Naive B cell (primary cell): ENCODE measurements around the gene GSG1L. TPM values are rescaled to one million over a fixed set of nuclear protein-coding genes. Genes with fewer than 3 reads are reported as not detected.

Experiments used
- ATAC-seq, 2 donors: fragments of 150-1000 bp; cut with Tn5 transposase; 2 replicates each; pipeline ENCODE4 v1.10.0; 2021; ENCODE audit warnings: low read depth in 2 of 2, mild to moderate bottlenecking in 2 of 2, moderate library complexity in 2 of 2
- DNase-seq: peaks from one replicate; pipeline ENCODE4 v3.0.0; 2022
- H3K27ac Mint-ChIP-seq, 6 donors: one replicate each; pipeline ENCODE4 v1.8.0; 2020 to 2022; ENCODE audit warnings: mild to moderate bottlenecking in 6 of 6, mixed read lengths in 6 of 6, moderate library complexity in 5 of 6, inconsistent platforms in 2 of 6
- H3K27me3 Mint-ChIP-seq, 3 donors: one replicate each; pipeline ENCODE4 v1.8.0; 2021 to 2022; ENCODE audit warnings: mixed read lengths in 3 of 3, mild to moderate bottlenecking in 1 of 3
- H3K36me3 Mint-ChIP-seq, 2 donors: one replicate each; pipeline ENCODE4 v1.8.0; 2020 to 2022; ENCODE audit warnings: mixed read lengths in 2 of 2, inconsistent platforms in 1 of 2, mild to moderate bottlenecking in 1 of 2
- H3K4me1 Mint-ChIP-seq, 3 donors: one replicate each; pipeline ENCODE4 v1.8.0; 2020 to 2022; ENCODE audit warnings: mixed read lengths in 3 of 3, inconsistent platforms in 1 of 3, mild to moderate bottlenecking in 1 of 3, moderate library complexity in 1 of 3
- H3K4me3 Mint-ChIP-seq, 8 donors: one replicate each; pipeline ENCODE4 v1.8.0; 2020 to 2022; ENCODE audit warnings: mild to moderate bottlenecking in 8 of 8, mixed read lengths in 8 of 8, moderate library complexity in 8 of 8, inconsistent platforms in 2 of 8
- H3K9me3 Mint-ChIP-seq, 7 donors: one replicate each; pipeline ENCODE4 v1.8.0; 2020 to 2022; ENCODE audit warnings: mixed read lengths in 7 of 7, mild to moderate bottlenecking in 5 of 7, inconsistent platforms in 2 of 7, moderate library complexity in 1 of 7
- polyA plus RNA-seq, 6 donors: library from polyadenylated mRNA; unstranded; fragments of 300-500 nt; fragmentation: Illumina TruSeq; gene quantifications; one replicate each; pipeline ENCODE4 v1.2.3, GENCODE V29; 2021; ENCODE audit warnings: low read depth in 6 of 6

GSG1L gene
- polyA plus RNA-seq, 6 donors from 2014 or later, result not detected

DNA sequence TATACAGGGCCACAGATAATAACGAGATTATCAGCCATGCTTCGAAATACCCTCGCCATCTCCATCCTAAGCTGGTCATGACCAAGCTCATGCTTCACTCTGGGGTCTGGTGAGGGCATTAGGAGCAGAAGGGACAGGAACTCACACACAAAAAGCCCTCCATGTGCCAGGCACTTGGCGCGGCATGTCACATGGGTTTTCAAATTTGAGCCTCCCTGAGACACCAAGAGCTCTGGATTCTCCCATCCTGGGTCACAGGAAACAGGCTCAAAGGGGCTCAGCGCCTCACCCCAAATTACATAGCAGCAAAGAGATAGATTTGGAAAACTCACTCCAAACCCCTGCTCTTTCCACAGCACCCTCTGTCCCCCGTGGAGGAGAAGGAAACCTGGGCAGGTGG lies 239.5 kb downstream of the GSG1L start:
- no peak for DNase-seq
- Mint-ChIP-seq H3K9me3 (peaks cover 0 to 5% (median 4%) of the 10 kb centered on the region in 7 donors), H3K27me3 (peaks cover 3 to 18% (median 9%) of the 10 kb centered on the region in 3 donors), H3K36me3 (no peaks in the 10 kb centered on the region), H3K27ac (no peak overlapping the region), H3K4me1 (no peaks in the 10 kb centered on the region), H3K4me3 (no peak overlapping the region)
- no peak for ATAC-seq

DNA sequence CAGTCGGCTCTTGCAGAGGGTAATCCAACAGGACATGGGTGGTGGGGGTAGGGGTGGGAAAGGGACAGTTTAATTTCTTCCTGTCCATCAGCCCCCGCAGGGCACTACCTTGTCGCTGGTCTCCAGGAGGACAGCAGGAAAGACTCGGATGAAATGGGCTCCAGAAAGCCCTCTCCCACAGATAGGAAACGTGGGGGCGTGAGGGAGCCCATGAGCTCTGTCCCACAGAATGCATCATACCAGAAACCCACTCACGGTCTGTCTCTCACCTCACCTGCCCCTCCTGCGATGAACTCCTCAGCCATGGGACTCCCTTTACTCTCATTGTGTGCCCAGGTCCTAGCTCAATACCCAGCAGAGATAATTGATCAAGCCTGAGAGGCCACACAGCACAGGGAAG lies 240.1 kb downstream of the GSG1L start:
- Mint-ChIP-seq H3K9me3 (peaks cover 0 to 5% (median 0%) of the 10 kb centered on the region in 7 donors), H3K27ac (no peak overlapping the region), H3K4me3 (no peak overlapping the region), H3K36me3 (no peaks in the 10 kb centered on the region), H3K4me1 (no peaks in the 10 kb centered on the region), H3K27me3 (peaks cover 3 to 20% (median 11%) of the 10 kb centered on the region in 3 donors)
- ATAC-seq (no peak), DNase-seq (no peak)

DNA sequence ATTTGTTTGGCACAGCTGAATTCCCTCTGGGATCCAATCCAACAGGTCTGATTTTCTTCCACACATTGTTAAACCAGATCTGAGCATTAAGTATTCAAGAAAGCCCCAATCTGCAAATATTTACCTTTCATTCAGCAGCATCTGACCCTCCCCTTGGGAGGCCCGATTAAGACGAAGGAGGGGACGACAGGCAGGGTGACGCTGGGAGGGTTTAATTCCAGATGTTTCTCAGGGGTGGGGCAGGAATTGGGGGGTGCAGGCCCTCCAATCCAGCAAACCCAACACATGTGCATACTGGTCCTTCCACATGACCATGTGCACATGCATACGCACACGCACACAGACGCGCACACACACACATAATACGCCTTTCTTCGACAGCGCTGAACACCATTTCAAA lies 240.5 kb downstream of the GSG1L start:
- H3K27ac Mint-ChIP-seq, result no peak overlapping the region
- ATAC-seq, result no peak
- no peak for DNase-seq
- peaks cover 0 to 4% (median 0%) of the 10 kb centered on the region in 7 donors for H3K9me3 Mint-ChIP-seq
- H3K4me1 Mint-ChIP-seq, result no peaks in the 10 kb centered on the region
- H3K4me3 Mint-ChIP-seq, result no peak overlapping the region
- peaks cover 3 to 24% (median 15%) of the 10 kb centered on the region in 3 donors for H3K27me3 Mint-ChIP-seq
- no peaks in the 10 kb centered on the region for H3K36me3 Mint-ChIP-seq

DNA sequence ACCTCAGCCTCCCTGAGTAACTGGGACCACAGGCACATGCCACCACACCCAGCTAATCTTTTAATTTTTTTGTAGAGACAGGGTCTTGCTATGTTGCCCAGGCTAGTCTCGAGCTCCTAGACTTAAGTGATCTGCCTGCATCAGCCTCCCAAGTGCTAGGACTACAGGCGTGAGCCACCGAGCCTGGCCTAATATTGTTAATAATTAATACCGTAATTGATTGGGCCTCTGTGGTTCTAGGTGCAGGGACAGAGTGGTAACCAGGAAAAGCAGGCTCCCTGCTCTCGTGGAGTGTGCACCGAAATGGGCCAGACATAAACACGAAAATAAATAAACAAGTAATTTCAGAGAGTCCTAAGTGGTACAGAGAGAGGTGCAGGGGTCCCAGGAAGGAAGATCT lies 241.0 kb downstream of the GSG1L start:
- DNase-seq (no peak), ATAC-seq (no peak)
- Mint-ChIP-seq H3K27ac (no peak overlapping the region), H3K9me3 (peaks cover 0 to 2% (median 0%) of the 10 kb centered on the region in 7 donors), H3K36me3 (no peaks in the 10 kb centered on the region), H3K4me3 (peak overlapping the region in 1 of 8 donors; percentile 29), H3K4me1 (no peaks in the 10 kb centered on the region), H3K27me3 (peaks cover 0 to 27% (median 19%) of the 10 kb centered on the region in 3 donors)

DNA sequence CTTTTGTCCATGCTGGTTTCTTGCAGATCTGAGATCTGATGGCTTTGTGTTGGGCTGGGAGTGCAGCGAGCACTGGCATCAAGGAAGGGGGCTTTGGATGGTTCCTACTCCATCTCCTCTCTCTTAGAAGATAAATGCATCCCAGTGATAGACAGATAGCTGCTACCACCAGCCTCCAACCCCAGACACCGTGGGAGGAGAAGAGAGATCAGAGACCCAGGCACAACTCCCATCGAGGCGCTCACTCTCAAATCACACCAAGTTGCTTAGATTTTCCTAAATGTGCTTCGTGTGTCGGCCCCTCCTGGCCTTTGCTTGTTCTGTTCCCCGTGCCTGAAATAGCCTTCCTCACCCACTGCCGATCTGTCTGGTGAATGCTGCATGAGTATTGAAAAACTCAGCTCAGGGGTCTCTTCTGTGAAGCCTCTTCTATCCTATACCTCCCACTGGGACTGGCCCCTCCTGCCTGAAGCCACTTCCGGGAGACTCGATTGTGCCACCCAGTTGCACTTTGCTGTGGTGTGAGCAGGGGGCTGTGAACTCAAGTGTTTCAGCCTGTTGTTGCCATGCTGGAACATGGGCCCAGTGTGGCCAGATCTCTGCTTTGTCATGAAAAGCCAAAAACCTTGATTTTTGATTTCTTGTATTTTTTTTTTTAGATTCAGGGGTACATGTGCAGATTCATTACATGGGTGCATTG lies 242.7 kb downstream of the GSG1L start:
- DNase-seq, result no peak
- no peak for ATAC-seq
- no peaks in the 10 kb centered on the region for H3K4me1 Mint-ChIP-seq
- H3K4me3 Mint-ChIP-seq, result no peak overlapping the region
- no peak overlapping the region for H3K27ac Mint-ChIP-seq
- H3K27me3 Mint-ChIP-seq, result peaks cover 4 to 32% (median 27%) of the 10 kb centered on the region in 3 donors
- H3K36me3 Mint-ChIP-seq, result no peaks in the 10 kb centered on the region
- H3K9me3 Mint-ChIP-seq, result peaks cover 0 to 2% (median 0%) of the 10 kb centered on the region in 7 donors

DNA sequence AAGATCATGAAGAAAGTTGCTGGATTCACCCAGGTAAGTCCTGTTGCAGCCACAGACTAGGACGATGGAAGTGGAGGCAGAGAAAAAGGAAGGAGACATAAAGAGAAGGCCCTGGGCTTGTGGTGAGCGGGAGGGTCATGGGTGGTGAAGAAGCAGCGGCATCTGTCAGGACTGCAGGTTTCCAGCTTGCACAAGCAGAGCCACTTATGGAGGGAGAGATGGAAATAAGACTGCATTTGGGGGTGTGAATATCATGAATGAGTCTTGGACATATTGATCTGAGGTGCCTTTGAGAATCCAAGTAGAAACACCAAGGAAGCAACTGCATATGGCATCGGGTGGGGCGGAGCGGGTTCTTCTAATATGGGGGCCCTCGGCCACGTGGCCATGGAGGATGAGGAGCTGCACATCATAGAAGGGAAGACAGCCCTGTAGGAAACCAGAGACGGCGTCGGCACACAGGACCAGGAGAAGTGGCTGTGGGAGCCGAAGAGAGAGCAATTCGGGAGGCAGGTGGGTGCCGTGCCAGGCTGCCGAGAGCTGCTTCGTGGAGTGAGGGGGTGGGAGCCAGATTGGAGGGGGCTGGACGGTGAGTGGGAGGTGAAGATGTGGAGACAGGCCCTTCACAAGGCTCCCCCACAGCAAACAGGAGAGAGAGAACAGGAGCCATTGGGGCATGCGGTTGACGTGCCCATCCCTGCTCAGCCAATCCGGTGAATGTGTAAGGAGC lies 243.5 kb downstream of the GSG1L start:
- Mint-ChIP-seq H3K4me1 (no peaks in the 10 kb centered on the region), H3K36me3 (no peaks in the 10 kb centered on the region), H3K9me3 (peaks cover 0 to 2% (median 0%) of the 10 kb centered on the region in 7 donors), H3K27me3 (peaks cover 9 to 32% (median 27%) of the 10 kb centered on the region in 3 donors), H3K27ac (peak overlapping the region in 1 of 6 donors; percentile 84), H3K4me3 (no peak overlapping the region)
- ATAC-seq (no peak), DNase-seq (no peak)

DNA sequence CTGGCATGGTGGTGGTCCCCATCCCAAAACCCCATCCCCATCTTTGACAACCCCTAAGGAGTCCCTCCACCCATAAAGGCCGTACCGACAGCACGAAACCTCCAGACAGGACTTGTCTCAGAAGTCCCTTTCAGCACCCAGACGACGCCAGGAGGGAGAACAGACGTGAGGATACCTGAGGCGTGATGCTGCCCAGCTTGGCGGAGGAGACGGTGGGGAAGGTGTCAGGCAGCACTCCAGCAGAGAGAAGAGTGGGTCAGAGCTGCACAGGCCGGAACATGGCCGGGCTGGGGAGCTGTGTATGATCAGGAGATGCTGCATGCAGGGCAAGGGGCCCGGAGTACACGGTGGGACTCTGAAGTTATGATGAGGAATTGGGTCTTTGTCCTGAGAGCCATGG lies 244.2 kb downstream of the GSG1L start:
- H3K27ac Mint-ChIP-seq, result peak overlapping the region in 1 of 6 donors; percentile 32
- DNase-seq (no peak), ATAC-seq (no peak)
- H3K9me3 Mint-ChIP-seq, result peaks cover 0 to 2% (median 0%) of the 10 kb centered on the region in 7 donors
- no peaks in the 10 kb centered on the region for H3K4me1 Mint-ChIP-seq
- H3K27me3 Mint-ChIP-seq, result peaks cover 10 to 32% (median 22%) of the 10 kb centered on the region in 3 donors
- no peak overlapping the region for H3K4me3 Mint-ChIP-seq
- no peaks in the 10 kb centered on the region for H3K36me3 Mint-ChIP-seq

DNA sequence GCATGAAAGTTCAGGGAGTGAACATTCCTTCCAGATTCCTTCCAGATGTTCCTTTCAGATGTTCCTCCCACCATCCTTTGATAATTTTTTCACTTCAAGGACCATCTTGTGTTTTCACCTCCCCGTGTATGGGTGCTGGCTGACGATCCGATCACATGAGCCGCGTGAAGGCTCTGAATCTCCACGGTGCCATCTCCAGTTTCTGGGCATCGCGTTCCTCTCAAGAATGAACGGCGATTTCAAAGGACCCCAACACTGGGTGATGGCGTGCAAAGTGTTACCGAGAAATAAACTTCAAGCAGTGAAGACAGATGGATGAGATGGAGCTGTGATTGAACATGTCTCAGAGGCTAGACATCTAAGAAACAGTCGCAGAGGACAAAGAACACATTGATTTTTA lies 245.3 kb downstream of the GSG1L start:
- no peaks in the 10 kb centered on the region for H3K36me3 Mint-ChIP-seq
- no peak overlapping the region for H3K4me3 Mint-ChIP-seq
- ATAC-seq, result no peak
- peaks cover 10 to 32% (median 22%) of the 10 kb centered on the region in 3 donors for H3K27me3 Mint-ChIP-seq
- peaks cover 0 to 6% (median 2%) of the 10 kb centered on the region in 7 donors for H3K9me3 Mint-ChIP-seq
- no peaks in the 10 kb centered on the region for H3K4me1 Mint-ChIP-seq
- DNase-seq, result no peak
- no peak overlapping the region for H3K27ac Mint-ChIP-seq

DNA sequence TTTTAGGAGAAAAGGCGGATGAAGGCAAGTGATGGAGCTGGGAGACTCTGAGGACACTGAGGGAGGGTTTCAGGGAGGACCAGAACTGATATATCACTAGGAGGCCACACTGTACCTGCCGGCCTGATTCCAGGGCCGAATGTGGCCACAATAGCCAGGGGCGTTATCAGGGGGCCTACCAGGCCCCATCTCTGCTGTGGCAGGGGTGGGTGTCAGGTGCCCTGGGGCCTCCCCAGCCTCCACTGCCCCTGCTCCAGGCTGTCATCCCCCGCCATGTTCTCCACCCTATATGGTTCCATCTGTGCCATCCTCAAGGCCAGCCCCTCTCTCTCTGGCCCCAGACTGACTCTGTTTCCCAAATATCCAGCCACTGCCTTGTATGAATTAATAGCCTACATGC lies 246.5 kb downstream of the GSG1L start:
- Mint-ChIP-seq H3K27ac (no peak overlapping the region), H3K27me3 (peaks cover 14 to 32% (median 22%) of the 10 kb centered on the region in 3 donors), H3K4me1 (no peaks in the 10 kb centered on the region)

DNA sequence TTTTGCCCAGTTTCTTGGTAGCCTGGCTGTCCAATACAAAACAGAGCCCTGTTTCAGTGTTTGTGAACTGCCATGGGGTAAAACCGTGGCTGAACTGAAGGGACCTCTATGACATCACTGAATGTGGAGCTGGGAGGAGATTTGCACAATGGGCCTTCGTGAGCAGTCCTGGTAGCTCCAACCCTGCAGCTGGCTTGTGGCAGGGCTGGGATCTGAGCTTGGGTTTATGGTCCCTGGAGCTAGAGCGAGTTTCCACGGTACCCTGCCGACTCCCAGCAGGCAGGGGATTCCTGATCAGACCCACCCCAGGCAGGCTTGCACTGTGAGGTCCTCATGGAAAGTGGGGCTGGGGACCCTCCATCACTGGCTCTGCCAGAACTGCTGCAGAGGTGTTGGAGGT lies 247.0 kb downstream of the GSG1L start:
- Mint-ChIP-seq H3K36me3 (peaks cover 0 to 7% of the 10 kb centered on the region in 2 donors), H3K4me1 (no peaks in the 10 kb centered on the region), H3K9me3 (peaks cover 0 to 7% (median 6%) of the 10 kb centered on the region in 7 donors), H3K27ac (no peak overlapping the region), H3K4me3 (no peak overlapping the region), H3K27me3 (peaks cover 14 to 32% (median 22%) of the 10 kb centered on the region in 3 donors)
- DNase-seq (no peak), ATAC-seq (no peak)

More for the DNA sequence above, 246.5 kb downstream of the GSG1L start:
- Mint-ChIP-seq H3K9me3 (peaks cover 0 to 7% (median 5%) of the 10 kb centered on the region in 7 donors), H3K4me3 (no peak overlapping the region), H3K36me3 (peaks cover 0 to 5% of the 10 kb centered on the region in 2 donors)
- no peak for ATAC-seq
- no peak for DNase-seq

DNA sequence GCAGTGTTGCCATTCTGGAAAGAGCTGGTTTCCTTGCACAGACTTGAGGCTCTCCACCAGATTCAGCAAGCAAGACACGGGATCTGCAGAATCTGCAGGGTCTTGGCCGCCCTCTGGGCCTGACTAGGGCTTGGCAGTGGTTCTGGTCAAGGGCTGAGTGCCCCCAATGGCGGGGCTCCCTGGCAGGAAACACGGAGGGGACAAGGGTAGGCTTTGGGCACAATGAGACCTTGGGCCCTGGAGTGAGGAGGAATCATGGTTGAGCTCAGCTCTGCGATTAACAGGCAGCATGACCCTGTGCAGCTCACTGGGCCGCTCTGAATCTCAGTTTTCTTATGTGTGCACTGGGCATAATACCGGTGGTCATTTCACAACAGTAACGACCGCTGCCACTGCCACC lies 249.9 kb downstream of the GSG1L start:
- H3K36me3 Mint-ChIP-seq, result peaks cover 0 to 7% of the 10 kb centered on the region in 2 donors
- no peaks in the 10 kb centered on the region for H3K4me1 Mint-ChIP-seq
- no peak overlapping the region for H3K27ac Mint-ChIP-seq
- ATAC-seq (no peak), DNase-seq (no peak)
- no peak overlapping the region for H3K4me3 Mint-ChIP-seq
- peaks cover 15 to 21% (median 21%) of the 10 kb centered on the region in 3 donors for H3K27me3 Mint-ChIP-seq
- H3K9me3 Mint-ChIP-seq, result peaks cover 0 to 14% (median 6%) of the 10 kb centered on the region in 7 donors

DNA sequence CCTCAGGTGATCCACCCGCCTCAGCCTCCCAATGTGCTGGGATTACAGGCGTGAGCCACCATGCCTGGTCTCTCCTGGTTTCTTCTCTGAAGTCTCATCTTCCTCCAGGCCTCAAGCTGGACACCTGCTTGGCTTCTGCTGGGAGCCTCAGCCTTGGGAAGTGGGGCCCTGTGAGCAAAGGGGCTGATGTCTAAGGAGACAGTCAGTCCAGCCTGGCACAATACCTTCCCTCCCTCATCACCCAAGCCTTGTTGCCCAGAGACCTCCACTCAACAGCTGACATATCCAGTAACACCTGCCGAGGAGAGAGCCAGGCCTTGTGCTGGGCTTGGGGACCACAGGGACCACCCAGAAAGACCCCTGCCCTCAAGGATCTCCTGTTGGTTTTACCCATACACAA lies 251.6 kb downstream of the GSG1L start:
- peaks cover 5 to 23% (median 10%) of the 10 kb centered on the region in 3 donors for H3K27me3 Mint-ChIP-seq
- DNase-seq (no peak), ATAC-seq (no peak)
- peaks cover 0 to 7% of the 10 kb centered on the region in 2 donors for H3K36me3 Mint-ChIP-seq
- H3K9me3 Mint-ChIP-seq, result peaks cover 0 to 14% (median 6%) of the 10 kb centered on the region in 7 donors
- H3K27ac Mint-ChIP-seq, result no peak overlapping the region
- H3K4me1 Mint-ChIP-seq, result no peaks in the 10 kb centered on the region
- no peak overlapping the region for H3K4me3 Mint-ChIP-seq

DNA sequence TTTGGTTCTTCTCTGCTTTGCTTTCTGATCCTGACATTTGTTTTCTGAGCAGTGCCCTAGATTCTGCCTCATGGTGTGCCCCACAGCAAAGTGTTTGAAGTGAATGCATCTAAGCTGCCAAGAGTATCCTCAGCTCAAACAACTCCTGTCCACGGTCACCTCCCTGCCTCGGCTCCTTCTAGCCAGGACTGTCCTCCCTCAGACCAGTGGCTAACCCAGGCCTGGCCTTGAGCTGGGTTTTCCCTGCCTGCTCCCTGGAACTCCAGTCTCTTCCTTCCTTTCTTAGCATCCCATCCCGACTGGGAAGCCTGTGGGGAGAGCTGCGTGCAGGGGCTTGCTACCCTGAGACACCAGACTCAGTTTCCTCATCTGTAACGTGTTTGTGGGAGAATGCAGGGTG lies 256.5 kb downstream of the GSG1L start:
- H3K4me1 Mint-ChIP-seq, result peaks cover 0 to 8% (median 0%) of the 10 kb centered on the region in 3 donors
- DNase-seq, result no peak
- no peak for ATAC-seq
- H3K4me3 Mint-ChIP-seq, result no peak overlapping the region
- no peak overlapping the region for H3K27ac Mint-ChIP-seq
- peaks cover 0 to under 1% of the 10 kb centered on the region in 2 donors for H3K36me3 Mint-ChIP-seq
- H3K9me3 Mint-ChIP-seq, result peaks cover 0 to 10% (median 2%) of the 10 kb centered on the region in 7 donors
- peaks cover 31 to 35% (median 31%) of the 10 kb centered on the region in 3 donors for H3K27me3 Mint-ChIP-seq

DNA sequence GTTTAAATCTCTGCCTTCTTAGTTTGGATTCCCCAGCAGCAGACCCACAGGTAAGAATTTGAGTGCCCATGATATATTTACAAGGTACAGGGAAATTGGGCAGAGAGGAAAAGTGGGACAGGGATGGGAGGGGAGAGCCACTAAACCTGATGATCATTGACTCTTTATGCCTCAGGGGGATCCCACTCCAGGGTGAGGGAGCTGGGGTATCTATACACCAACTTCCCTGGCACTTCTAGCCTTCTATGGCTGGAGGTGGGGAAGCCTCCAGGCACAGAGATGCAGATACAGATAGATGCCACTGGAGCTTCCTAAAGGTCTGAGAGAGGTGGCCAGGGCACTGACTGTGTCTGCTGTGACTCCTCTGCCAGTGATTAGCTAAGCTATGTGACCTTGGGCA lies 257.1 kb downstream of the GSG1L start:
- peaks cover 0 to 8% (median 0%) of the 10 kb centered on the region in 3 donors for H3K4me1 Mint-ChIP-seq
- ATAC-seq (no peak), DNase-seq (no peak)
- peaks cover 31 to 35% (median 31%) of the 10 kb centered on the region in 3 donors for H3K27me3 Mint-ChIP-seq
- no peak overlapping the region for H3K4me3 Mint-ChIP-seq
- H3K36me3 Mint-ChIP-seq, result no peaks in the 10 kb centered on the region
- no peak overlapping the region for H3K27ac Mint-ChIP-seq
- H3K9me3 Mint-ChIP-seq, result peaks cover 0 to 10% (median 3%) of the 10 kb centered on the region in 7 donors
